NB4 (cell line): ENCODE results near the gene DOCK4.

Experiments
- CTCF ChIP-seq: IDR thresholded peaks from one replicate; pipeline ENCODE4 v1.5.1; 2012; ENCODE audit warnings: low read depth, low read length
- MYC ChIP-seq: IDR thresholded peaks from 2 replicates; pipeline ENCODE4 v1.6.1; 2011; ENCODE audit warnings: low read depth, low read length
- TF ChIP-seq, protein P1 (sequence below): IDR thresholded peaks from 2 replicates; pipeline ENCODE4 v1.6.1; 2011; ENCODE audit warnings: low read depth, low read length

DNA sequence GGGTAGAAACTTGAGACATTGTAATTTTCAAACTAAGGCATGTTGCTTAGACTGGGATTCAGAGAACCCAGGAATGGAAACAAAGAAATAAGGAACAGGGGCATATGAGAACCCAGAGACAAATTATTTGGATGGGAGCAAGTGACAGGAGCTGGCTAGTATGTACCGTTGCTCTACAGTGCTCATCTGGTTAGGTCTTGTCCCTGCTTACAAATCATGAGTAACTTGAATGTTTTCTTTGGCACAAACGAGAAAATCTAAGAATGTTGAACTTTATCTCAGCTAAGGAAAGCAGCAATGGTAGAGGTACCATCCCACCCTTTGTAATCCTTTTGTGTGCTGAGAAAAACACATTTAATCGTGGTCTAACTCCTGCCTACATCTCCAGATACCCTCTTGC is 527.9 kb downstream of the DOCK4 start:
- TF ChIP-seq CTCF (no peak), MYC (no peak)
- TF ChIP-seq, protein P1, sequence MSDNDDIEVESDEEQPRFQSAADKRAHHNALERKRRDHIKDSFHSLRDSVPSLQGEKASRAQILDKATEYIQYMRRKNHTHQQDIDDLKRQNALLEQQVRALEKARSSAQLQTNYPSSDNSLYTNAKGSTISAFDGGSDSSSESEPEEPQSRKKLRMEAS = no peak
